IPS-15b (cell line): ENCODE results near the gene CDKAL1.

Experiments used
- H3K27me3 ChIP-seq: one replicate; pipeline ENCODE4 v1.6.1; 2013; ENCODE audit warnings: low read length; ENCODE audit not compliant: control insufficient read depth, insufficient read depth
- H3K36me3 ChIP-seq: one replicate; pipeline ENCODE4 v1.6.1; 2013; ENCODE audit warnings: low read length; ENCODE audit not compliant: control insufficient read depth, insufficient read depth
- H3K4me1 ChIP-seq: one replicate; pipeline ENCODE4 v1.6.1; 2013; ENCODE audit warnings: mild to moderate bottlenecking, low read length; ENCODE audit not compliant: control insufficient read depth, insufficient read depth
- H3K4me3 ChIP-seq: one replicate; pipeline ENCODE4 v1.5.1; 2013; ENCODE audit warnings: low read depth, low read length
- H3K9ac ChIP-seq: one replicate; pipeline ENCODE4 v1.6.1; 2013; ENCODE audit warnings: low read depth, mild to moderate bottlenecking, low read length
- H3K9me3 ChIP-seq: one replicate; pipeline ENCODE4 v1.6.1; 2013; ENCODE audit warnings: mild to moderate bottlenecking, low read length; ENCODE audit not compliant: control insufficient read depth, insufficient read depth

Gene CDKAL1

GRCh38 chr6:20985821-20986220 lies 451.6 kb downstream of the CDKAL1 start:
- H3K27me3 ChIP-seq: no peaks in the 10 kb centered on the region
- H3K9me3 ChIP-seq: no peaks in the 10 kb centered on the region
- no peak overlapping the region for H3K9ac ChIP-seq
- peaks cover 5% of the 10 kb centered on the region for H3K4me1 ChIP-seq
- H3K4me3 ChIP-seq: no peak overlapping the region
- no peaks in the 10 kb centered on the region for H3K36me3 ChIP-seq

DNA sequence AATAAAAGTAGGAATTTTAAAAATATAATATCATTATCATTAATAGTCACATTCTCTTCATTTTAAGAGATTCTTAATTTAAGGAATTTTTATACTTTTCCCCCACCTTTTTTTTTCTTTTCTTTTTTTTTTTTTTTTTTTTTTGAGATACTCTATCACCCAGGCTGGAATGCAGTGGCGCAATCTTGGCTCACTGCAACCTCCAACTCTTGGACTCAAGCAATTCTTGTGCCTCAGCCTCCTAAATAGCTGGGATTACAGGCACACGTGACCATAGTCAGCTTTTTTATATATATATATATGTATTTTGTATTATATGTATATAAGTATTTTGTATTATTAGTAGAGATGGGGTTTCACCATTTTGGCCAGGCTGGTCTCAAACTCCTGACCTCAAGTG lies 457.7 kb downstream of the CDKAL1 start:
- Histone ChIP-seq H3K27me3 (no peaks in the 10 kb centered on the region), H3K9ac (no peak overlapping the region), H3K36me3 (no peaks in the 10 kb centered on the region), H3K9me3 (no peaks in the 10 kb centered on the region), H3K4me3 (no peak overlapping the region), H3K4me1 (peaks cover 4% of the 10 kb centered on the region)

GRCh38 chr6:20996099-20996498 lies 461.8 kb downstream of the CDKAL1 start:
- Histone ChIP-seq H3K9ac (no peak overlapping the region), H3K4me1 (peaks cover 5% of the 10 kb centered on the region), H3K36me3 (no peaks in the 10 kb centered on the region), H3K4me3 (no peak overlapping the region), H3K9me3 (no peaks in the 10 kb centered on the region), H3K27me3 (no peaks in the 10 kb centered on the region)

GRCh38 chr6:20997143-20997769 lies 463.0 kb downstream of the CDKAL1 start:
- Histone ChIP-seq H3K27me3 (no peaks in the 10 kb centered on the region), H3K9me3 (no peaks in the 10 kb centered on the region), H3K4me1 (peaks cover 5% of the 10 kb centered on the region), H3K9ac (no peak overlapping the region), H3K4me3 (no peak overlapping the region), H3K36me3 (no peaks in the 10 kb centered on the region)

GRCh38 chr6:20997770-20998147 lies 463.5 kb downstream of the CDKAL1 start:
- H3K36me3 ChIP-seq: no peaks in the 10 kb centered on the region
- no peaks in the 10 kb centered on the region for H3K9me3 ChIP-seq
- no peaks in the 10 kb centered on the region for H3K27me3 ChIP-seq
- H3K9ac ChIP-seq: no peak overlapping the region
- H3K4me1 ChIP-seq: peaks cover 5% of the 10 kb centered on the region
- H3K4me3 ChIP-seq: no peak overlapping the region

GRCh38 chr6:20998748-20999448 lies 464.6 kb downstream of the CDKAL1 start:
- Histone ChIP-seq H3K4me1 (peaks cover 5% of the 10 kb centered on the region), H3K36me3 (no peaks in the 10 kb centered on the region), H3K9ac (no peak overlapping the region), H3K9me3 (no peaks in the 10 kb centered on the region), H3K4me3 (no peak overlapping the region), H3K27me3 (no peaks in the 10 kb centered on the region)

DNA sequence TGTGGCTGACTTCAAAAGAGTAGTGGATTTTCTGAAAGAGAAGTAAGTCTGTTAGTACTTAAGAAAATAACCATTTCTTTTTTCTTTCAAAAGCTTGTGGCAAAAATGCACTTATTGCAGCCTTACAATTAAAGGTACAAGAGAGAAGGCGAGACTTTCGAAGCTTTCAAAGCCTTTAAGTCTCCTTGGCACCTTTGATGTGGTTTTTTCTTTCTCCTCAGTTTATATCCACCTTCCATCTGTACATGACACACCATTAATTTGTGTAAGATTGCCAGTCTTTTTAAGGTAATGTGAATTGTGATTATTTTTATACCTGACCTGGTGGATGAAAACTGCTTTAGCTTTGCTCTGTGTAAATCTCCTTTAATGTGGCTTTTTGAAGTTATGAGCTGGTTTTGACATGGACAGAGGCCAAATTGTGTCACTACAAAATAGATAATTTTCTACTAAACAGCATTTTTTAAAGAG lies 466.1 kb downstream of the CDKAL1 start:
- Histone ChIP-seq H3K4me3 (no peak overlapping the region), H3K9me3 (no peaks in the 10 kb centered on the region), H3K27me3 (no peaks in the 10 kb centered on the region), H3K36me3 (no peaks in the 10 kb centered on the region), H3K4me1 (peaks cover 5% of the 10 kb centered on the region), H3K9ac (no peak overlapping the region)

GRCh38 chr6:21001736-21002135 lies 467.5 kb downstream of the CDKAL1 start:
- Histone ChIP-seq H3K36me3 (no peaks in the 10 kb centered on the region), H3K4me1 (peaks cover 3% of the 10 kb centered on the region), H3K4me3 (no peak overlapping the region), H3K9ac (no peak overlapping the region), H3K9me3 (no peaks in the 10 kb centered on the region), H3K27me3 (no peaks in the 10 kb centered on the region)

- H3K9ac ChIP-seq: no peak overlapping the region
- H3K9me3 ChIP-seq: no peaks in the 10 kb centered on the region
- H3K36me3 ChIP-seq: no peaks in the 10 kb centered on the region
- no peak overlapping the region for H3K4me3 ChIP-seq
- no peaks in the 10 kb centered on the region for H3K4me1 ChIP-seq
- no peaks in the 10 kb centered on the region for H3K27me3 ChIP-seq
Measured at GRCh38 chr6:21003780-21004541, 469.7 kb downstream of the CDKAL1 start.

DNA sequence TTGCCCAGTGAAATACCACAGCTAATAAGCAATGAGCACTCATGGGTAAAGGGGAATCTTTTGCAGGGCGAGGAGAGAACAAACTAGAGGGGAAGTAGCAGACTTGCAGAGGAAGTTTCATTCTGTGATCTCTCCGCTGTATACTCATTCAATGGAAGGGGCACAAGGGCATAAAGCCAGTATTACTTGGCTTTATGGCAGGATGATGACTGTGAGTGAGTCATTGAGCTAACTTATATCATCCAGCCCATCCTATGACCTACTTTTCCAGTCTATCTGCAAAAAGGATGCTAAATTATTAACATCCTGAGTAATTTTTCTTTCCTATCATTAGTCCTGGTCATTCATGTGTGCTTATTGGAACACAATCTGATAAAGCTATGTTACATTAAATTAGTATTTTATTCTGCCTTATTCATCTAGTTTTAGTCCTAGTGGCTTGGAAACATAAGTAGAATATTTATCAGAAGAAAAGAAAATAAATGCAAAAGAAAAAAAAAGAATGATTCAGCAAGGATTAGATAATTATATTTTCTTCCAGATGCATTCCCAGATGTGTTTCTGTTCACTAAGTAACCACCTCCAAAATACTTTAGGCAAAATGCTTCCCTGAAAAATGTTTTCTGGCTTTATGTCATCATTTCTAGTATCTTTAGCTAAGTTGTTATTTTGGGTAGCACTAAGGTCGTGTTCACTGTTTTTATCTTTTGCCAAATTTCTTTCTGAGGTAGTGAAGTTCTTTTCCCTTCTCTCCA lies 471.7 kb downstream of the CDKAL1 start:
- Histone ChIP-seq H3K4me3 (no peak overlapping the region), H3K27me3 (no peaks in the 10 kb centered on the region), H3K9me3 (no peaks in the 10 kb centered on the region), H3K9ac (no peak overlapping the region), H3K36me3 (no peaks in the 10 kb centered on the region), H3K4me1 (no peaks in the 10 kb centered on the region)

- Histone ChIP-seq H3K27me3 (no peaks in the 10 kb centered on the region), H3K4me1 (no peaks in the 10 kb centered on the region), H3K9me3 (no peaks in the 10 kb centered on the region), H3K36me3 (no peaks in the 10 kb centered on the region), H3K4me3 (no peak overlapping the region), H3K9ac (no peak overlapping the region)
Measured at GRCh38 chr6:21019614-21020013, 485.4 kb downstream of the CDKAL1 start.
